PFSK-1 (cell line): ENCODE measurements around the gene ADCY4.

Source experiments
- FOXP2 ChIP-seq: optimal IDR thresholded peaks from 2 replicates; pipeline ENCODE3; 2011; ENCODE audit warnings: borderline replicate concordance, control low read depth, inconsistent platforms; ENCODE audit not compliant: insufficient read depth; ENCODE audit errors: extremely low read length, extremely low read depth
- POLR2AphosphoS5 ChIP-seq: IDR thresholded peaks from 2 replicates; pipeline ENCODE4 v1.6.1; 2012; ENCODE audit warnings: low read depth, mild to moderate bottlenecking, control low read depth, low read length, moderate library complexity
- REST ChIP-seq, 2 experiments: IDR thresholded peaks; 2 replicates each; pipeline versions ENCODE4 v1.6.1 to v1.8.0; 2011 to 2012; ENCODE audit warnings: low read depth in 2 of 2, low read length in 2 of 2, control low read depth in 1 of 2, inconsistent platforms in 1 of 2, mild to moderate bottlenecking in 1 of 2, moderate library complexity in 1 of 2; ENCODE audit not compliant: insufficient read depth in 1 of 2
- SIN3A ChIP-seq: IDR thresholded peaks from 2 replicates; pipeline ENCODE4 v1.6.1; 2012; ENCODE audit warnings: mild to moderate bottlenecking, low read length, moderate library complexity, borderline replicate concordance; ENCODE audit not compliant: insufficient read depth
- TAF1 ChIP-seq: IDR thresholded peaks from 2 replicates; pipeline ENCODE4 v1.6.1; 2012; ENCODE audit warnings: low read length, control low read depth, borderline replicate concordance; ENCODE audit not compliant: insufficient read depth

DNA sequence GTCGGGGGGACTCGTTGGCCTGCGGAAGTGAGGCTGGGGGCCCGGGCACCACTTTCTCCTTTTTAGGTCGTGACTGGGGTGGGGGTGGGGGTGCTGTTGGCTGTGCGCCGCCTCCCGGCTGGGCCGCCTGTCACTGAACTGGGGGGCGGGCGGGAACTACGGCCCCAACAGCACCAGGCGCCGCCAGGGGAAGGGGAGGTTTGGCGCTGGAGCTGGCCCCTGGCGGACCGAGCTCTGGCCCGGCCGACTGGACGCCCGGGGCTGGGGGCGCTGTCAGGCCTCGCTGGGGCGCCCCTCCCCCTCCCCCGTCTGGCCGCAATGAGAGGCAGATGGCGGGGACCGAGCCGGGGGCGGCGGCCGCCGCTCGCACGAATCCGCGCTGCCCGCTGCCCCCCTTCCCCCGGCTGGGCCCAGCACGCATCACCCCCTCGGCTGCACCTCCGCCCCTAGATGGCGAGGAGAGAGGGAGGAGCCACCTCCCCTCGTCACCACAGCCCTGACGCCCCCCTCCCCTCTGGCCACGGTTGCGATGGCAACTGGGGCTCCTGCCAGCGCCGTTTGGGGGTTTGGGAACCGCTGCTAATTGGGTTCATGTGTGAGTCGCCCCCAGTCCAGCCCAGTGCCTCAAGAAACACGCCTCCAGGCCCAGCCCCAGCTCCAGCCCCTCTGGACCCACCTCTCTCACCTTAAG, 33.8 kb upstream of the ADCY4 start:
- TF ChIP-seq TAF1 = no peak
- no peak for TF ChIP-seq POLR2AphosphoS5
- no peak for TF ChIP-seq REST (IDR thresholded peaks at IDR 0.05; ENCODE audit: insufficient read depth in 1 of 2, low read depth in 2 of 2, low read length in 2 of 2)
- TF ChIP-seq SIN3A = no peak
- TF ChIP-seq FOXP2 = no peak
